ENCODE data around the gene COX6A2. TPM values are rescaled to one million over a fixed set of nuclear protein-coding genes. Genes with fewer than 3 reads are reported as not detected.

The COX6A2 gene
- total RNA-seq, 1 experiment from 2014 or later: not detected

DNA sequence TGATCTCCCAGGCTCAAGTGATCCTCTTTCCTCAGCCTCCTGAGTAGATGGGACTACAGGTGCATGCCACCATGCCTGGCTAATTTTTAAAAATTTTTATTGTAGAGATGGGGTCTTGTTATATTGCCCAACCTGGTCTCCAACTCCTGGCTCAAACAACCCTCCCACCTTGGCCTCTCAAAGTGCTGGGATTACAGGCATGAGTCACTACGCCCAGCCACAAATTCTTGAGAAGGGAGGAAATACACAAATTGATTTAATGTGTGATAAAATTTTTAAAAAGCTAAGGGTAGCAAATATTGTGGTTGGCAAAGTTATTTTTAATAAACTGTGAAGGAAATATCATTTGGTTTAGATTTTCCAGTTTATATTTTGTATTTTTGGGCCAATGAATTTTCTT lies 25.5 kb downstream of the COX6A2 start:
- CTCF ChIA-PET: interaction anchor here (0.6 to 1.1 kb wide), 3 partner anchors 17 to 66 kb away, joined by 3 to 5 read pairs (median 4); no protein-coding TSS in a partner anchor
- Histone ChIP-seq H3K27me3 (ENCODE audit: insufficient read depth, low read depth) (no peaks in the 10 kb centered on the region), H3F3A (ENCODE audit: insufficient read depth, low read depth) (peaks cover 4% of the 10 kb centered on the region; the same call in 1 of the 2 replicates), H4K20me1 (ENCODE audit: insufficient read depth) (no peaks in the 10 kb centered on the region), H3K4me2 (peak overlapping the region; percentile 92), H3K27ac (0 out of 2 replicates have a peak overlapping the region, but pooled peaks have one; percentile 14), H3K79me2 (ENCODE audit: low read depth) (peaks cover 19% of the 10 kb centered on the region), H2AFZ (no peak overlapping the region), H3K9me2 (ENCODE audit: insufficient read depth) (no peaks in the 10 kb centered on the region), H3K4me3 (peak overlapping the region; percentile 88; the same call in 1 of the 2 replicates), H3K4me1 (replicated peaks; ENCODE audit: insufficient read depth) (peaks cover 14% of the 10 kb centered on the region), H3K36me3 (ENCODE audit: low read depth) (no peaks in the 10 kb centered on the region), H3K9me3 (ENCODE audit: insufficient read depth, low read depth) (no peaks in the 10 kb centered on the region)
- BruUV-seq (replicated peaks): no TSS peak
- peak; percentile 35 to 64 for DNase-seq
- POLR2A ChIA-PET (ENCODE audit: unreplicated experiment): interaction anchor here (0.6 to 0.7 kb wide), 2 partner anchors 29 to 245 kb away, joined by 3 to 8 read pairs; no protein-coding TSS in a partner anchor
- TF ChIP-seq, protein P1, sequence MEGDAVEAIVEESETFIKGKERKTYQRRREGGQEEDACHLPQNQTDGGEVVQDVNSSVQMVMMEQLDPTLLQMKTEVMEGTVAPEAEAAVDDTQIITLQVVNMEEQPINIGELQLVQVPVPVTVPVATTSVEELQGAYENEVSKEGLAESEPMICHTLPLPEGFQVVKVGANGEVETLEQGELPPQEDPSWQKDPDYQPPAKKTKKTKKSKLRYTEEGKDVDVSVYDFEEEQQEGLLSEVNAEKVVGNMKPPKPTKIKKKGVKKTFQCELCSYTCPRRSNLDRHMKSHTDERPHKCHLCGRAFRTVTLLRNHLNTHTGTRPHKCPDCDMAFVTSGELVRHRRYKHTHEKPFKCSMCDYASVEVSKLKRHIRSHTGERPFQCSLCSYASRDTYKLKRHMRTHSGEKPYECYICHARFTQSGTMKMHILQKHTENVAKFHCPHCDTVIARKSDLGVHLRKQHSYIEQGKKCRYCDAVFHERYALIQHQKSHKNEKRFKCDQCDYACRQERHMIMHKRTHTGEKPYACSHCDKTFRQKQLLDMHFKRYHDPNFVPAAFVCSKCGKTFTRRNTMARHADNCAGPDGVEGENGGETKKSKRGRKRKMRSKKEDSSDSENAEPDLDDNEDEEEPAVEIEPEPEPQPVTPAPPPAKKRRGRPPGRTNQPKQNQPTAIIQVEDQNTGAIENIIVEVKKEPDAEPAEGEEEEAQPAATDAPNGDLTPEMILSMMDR (conservative IDR thresholded peaks at IDR 0.05): no peak
- TF ChIP-seq EZH2 (IDR thresholded peaks at IDR 0.05; ENCODE audit: low read depth): no peak
- intact Hi-C loops (cut with micrococcal nuclease; ENCODE audit: unreplicated experiment): no loop called here

DNA sequence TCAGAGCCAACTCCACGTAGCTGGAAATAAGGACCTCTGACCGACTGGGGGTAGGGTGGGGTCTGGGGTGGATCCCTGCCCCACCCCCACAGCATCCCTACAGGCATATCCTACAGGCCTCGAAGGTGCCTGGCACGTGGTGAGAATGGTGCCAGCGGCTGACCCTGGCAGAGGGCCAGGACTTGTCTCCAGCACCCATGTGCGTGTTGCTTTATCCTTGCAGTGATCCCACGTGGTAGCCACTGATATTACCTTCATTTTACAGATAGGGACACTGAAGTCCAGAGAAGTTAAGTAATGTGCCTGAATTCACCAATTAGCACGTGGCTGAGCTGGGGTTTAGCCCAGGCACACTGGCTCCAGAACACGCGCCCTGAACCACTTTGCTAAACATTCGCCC lies 26.7 kb downstream of the COX6A2 start:
- H3K27me3 ChIP-seq (ENCODE audit: insufficient read depth, low read depth): no peaks in the 10 kb centered on the region
- intact Hi-C loops (cut with micrococcal nuclease; ENCODE audit: unreplicated experiment): no loop called here
- no peaks in the 10 kb centered on the region for H3K36me3 ChIP-seq (ENCODE audit: low read depth)
- POLR2A ChIA-PET (ENCODE audit: unreplicated experiment): no interaction called here
- no peaks in the 10 kb centered on the region for H3K9me3 ChIP-seq (ENCODE audit: insufficient read depth, low read depth)
- no peak overlapping the region for H3K27ac ChIP-seq
- CTCF ChIA-PET: no interaction called here
- no peak overlapping the region for H3K4me3 ChIP-seq
- H2AFZ ChIP-seq: no peak overlapping the region
- no peak for DNase-seq
- peaks cover 19% of the 10 kb centered on the region for H3K79me2 ChIP-seq (ENCODE audit: low read depth)
- no peaks in the 10 kb centered on the region for H3K9me2 ChIP-seq (ENCODE audit: insufficient read depth)
- BruUV-seq (replicated peaks): no TSS peak
- peaks cover 8% of the 10 kb centered on the region; the same call in 1 of the 2 replicates for H3F3A ChIP-seq (ENCODE audit: insufficient read depth, low read depth)
- H3K4me2 ChIP-seq: no peak overlapping the region
- no peaks in the 10 kb centered on the region for H4K20me1 ChIP-seq (ENCODE audit: insufficient read depth)
- TF ChIP-seq, protein P1 (conservative IDR thresholded peaks at IDR 0.05): no peak
- TF ChIP-seq EZH2 (IDR thresholded peaks at IDR 0.05; ENCODE audit: low read depth): no peak
- peaks cover 14% of the 10 kb centered on the region for H3K4me1 ChIP-seq (replicated peaks; ENCODE audit: insufficient read depth)

DNA sequence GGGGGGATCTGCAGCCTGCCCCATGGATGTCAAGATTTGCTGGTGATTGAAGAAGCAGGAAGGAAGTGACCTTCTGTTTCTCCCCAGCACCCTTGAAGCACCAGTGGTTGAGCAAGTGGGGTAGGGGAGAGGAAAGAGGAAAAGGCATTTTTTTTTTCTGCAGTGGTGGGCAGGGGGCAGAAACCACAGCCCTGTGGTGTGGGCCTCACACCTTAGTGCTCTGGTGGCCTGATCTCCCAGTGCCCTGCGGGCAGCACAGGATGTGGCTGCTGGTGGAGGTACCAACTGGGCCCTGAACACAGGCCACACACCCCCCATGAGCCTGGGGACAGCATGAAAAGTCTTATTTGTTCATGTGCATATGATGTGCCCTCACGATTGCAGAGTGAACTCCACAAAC lies 28.0 kb downstream of the COX6A2 start:
- no peaks in the 10 kb centered on the region for H4K20me1 ChIP-seq (ENCODE audit: insufficient read depth)
- no peaks in the 10 kb centered on the region for H3K27me3 ChIP-seq (ENCODE audit: insufficient read depth, low read depth)
- no peak overlapping the region for H3K4me3 ChIP-seq
- no peak overlapping the region for H3K4me2 ChIP-seq
- no peak overlapping the region for H2AFZ ChIP-seq
- no peak overlapping the region for H3K27ac ChIP-seq
- DNase-seq: no peak
- no peaks in the 10 kb centered on the region for H3K9me2 ChIP-seq (ENCODE audit: insufficient read depth)
- peaks cover 14% of the 10 kb centered on the region for H3K4me1 ChIP-seq (replicated peaks; ENCODE audit: insufficient read depth)
- no peaks in the 10 kb centered on the region for H3K36me3 ChIP-seq (ENCODE audit: low read depth)
- TF ChIP-seq EZH2 (IDR thresholded peaks at IDR 0.05; ENCODE audit: low read depth): no peak
- TF ChIP-seq, protein P1 (conservative IDR thresholded peaks at IDR 0.05): no peak
- H3K79me2 ChIP-seq (ENCODE audit: low read depth): peaks cover 19% of the 10 kb centered on the region
- no TSS peak for BruUV-seq (replicated peaks)
- H3K9me3 ChIP-seq (ENCODE audit: insufficient read depth, low read depth): no peaks in the 10 kb centered on the region
- intact Hi-C loops (cut with micrococcal nuclease; ENCODE audit: unreplicated experiment): no loop called here
- POLR2A ChIA-PET (ENCODE audit: unreplicated experiment): no interaction called here
- H3F3A ChIP-seq (ENCODE audit: insufficient read depth, low read depth): peaks cover 9% of the 10 kb centered on the region; the same call in 1 of the 2 replicates
- CTCF ChIA-PET: no interaction called here
